GM19324 (cell line): Measurements from ENCODE around the gene PTGFR.

Source experiments
- ATAC-seq: cut with Tn5 transposase; IDR thresholded peaks from one replicate; pipeline ENCODE4 v1.9.1; 2021; ENCODE audit warnings: mild to moderate bottlenecking, moderate library complexity; ENCODE audit not compliant: unreplicated experiment, low FRiP score

Gene PTGFR

DNA sequence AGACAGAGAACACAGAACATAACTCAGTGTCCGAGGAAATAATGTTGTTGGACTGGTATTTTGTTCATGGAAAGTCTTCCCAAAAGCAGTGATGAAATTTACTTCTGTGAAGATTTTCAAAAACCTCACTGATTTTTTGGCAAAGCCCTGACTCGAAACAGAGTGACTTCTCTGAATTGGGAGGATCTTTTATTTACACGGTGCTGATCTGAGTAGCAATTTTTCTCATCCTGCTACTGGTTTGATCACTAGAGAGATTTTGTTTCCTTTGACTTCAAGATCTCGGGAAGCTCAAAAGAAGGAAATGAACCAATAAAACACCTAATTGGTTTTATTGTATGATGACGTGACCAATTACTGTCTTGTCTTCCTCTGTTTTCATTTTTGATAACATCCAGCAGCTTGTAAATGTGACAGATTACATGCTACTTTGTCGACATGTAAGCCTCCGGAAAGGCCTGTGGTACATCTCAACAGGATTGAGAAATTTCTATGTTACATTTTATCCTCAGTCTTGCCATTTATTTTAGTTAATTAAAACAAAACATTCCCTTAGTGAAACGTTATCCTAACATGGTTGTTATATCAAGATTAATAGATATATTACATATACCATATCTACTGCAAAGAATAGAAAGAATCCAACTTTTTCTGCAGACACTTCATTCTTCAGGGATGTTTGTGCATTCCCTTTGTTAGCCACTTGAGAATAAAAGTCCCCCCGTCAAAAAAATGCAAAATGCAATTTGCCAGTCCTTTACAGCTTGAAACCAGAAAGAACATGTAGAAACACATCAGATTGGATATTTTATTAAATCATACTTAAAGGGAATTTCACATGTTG is 86.7 kb downstream of the PTGFR start:
- no peak for ATAC-seq

DNA sequence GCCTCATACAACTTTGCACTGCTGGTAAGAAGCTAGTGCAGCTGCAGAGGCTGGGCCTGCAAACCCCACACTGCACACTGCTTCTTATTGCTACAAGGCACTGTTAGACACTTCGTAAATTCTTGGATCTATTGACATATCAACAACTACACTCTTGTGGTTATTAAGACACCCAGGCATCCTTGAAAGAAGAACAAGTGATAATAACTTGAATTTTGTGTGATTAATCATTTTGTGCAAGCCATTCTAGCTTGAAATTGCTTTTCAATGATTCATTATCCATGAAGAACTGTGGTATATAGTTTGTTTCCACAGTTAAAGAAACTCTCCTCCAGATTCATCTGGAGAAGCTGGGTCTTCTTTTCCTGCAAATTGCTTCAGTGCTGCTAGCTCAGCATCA is 95.8 kb downstream of the PTGFR start:
- no peak for ATAC-seq

- ATAC-seq: no peak
Observed at GRCh38 chr1:78587211-78587610, 96.4 kb downstream of the PTGFR start.
